ENCODE results near the gene MAST3.

The MAST3 gene

GRCh38 chr19:18193388-18194180, 96.0 kb downstream of the MAST3 start:
- no peak for DNase-seq (ENCODE audit: low read depth)
- peak overlapping the region; percentile 85 for H3K4me3 ChIP-seq (ENCODE audit: low read length)
- TF ChIP-seq CTCF (conservative IDR thresholded peaks at IDR 0.05; ENCODE audit: low read depth, low read length), result no peak

- no peak for DNase-seq (ENCODE audit: low read depth)
- no peak for TF ChIP-seq CTCF (conservative IDR thresholded peaks at IDR 0.05; ENCODE audit: low read depth, low read length)
- H3K4me3 ChIP-seq (ENCODE audit: low read length), result peak overlapping the region; percentile 85
Observed at GRCh38 chr19:18194181-18194530, 96.6 kb downstream of the MAST3 start.

- H3K4me3 ChIP-seq (ENCODE audit: low read length), result no peak overlapping the region
- no peak for DNase-seq (ENCODE audit: low read depth)
Observed at GRCh38 chr19:18194554-18195238, 97.1 kb downstream of the MAST3 start.

GRCh38 chr19:18196511-18196845, 98.9 kb downstream of the MAST3 start:
- H3K4me3 ChIP-seq (ENCODE audit: low read length), result no peak overlapping the region
- DNase-seq (ENCODE audit: low read depth), result no peak
- no peak for TF ChIP-seq CTCF (conservative IDR thresholded peaks at IDR 0.05; ENCODE audit: low read depth, low read length)

More at GRCh38 chr19:18194554-18195238, 97.1 kb downstream of the MAST3 start:
- TF ChIP-seq CTCF (conservative IDR thresholded peaks at IDR 0.05; ENCODE audit: low read depth, low read length), result no peak

GRCh38 chr19:18197306-18197705, 99.7 kb downstream of the MAST3 start:
- no peak for DNase-seq (ENCODE audit: low read depth)
- TF ChIP-seq CTCF (conservative IDR thresholded peaks at IDR 0.05; ENCODE audit: low read depth, low read length), result no peak

GRCh38 chr19:18197941-18198340, 100.4 kb downstream of the MAST3 start:
- H3K4me3 ChIP-seq (ENCODE audit: low read length), result no peak overlapping the region
- TF ChIP-seq CTCF (conservative IDR thresholded peaks at IDR 0.05; ENCODE audit: low read depth, low read length), result no peak
- DNase-seq (ENCODE audit: low read depth), result no peak

More at GRCh38 chr19:18197306-18197705, 99.7 kb downstream of the MAST3 start:
- no peak overlapping the region for H3K4me3 ChIP-seq (ENCODE audit: low read length)

- TF ChIP-seq CTCF (conservative IDR thresholded peaks at IDR 0.05; ENCODE audit: low read depth, low read length), result no peak
- no peak for DNase-seq (ENCODE audit: low read depth)
- no peak overlapping the region for H3K4me3 ChIP-seq (ENCODE audit: low read length)
Observed at GRCh38 chr19:18198374-18198773, 100.8 kb downstream of the MAST3 start.

Data from retinal pigment epithelial cell (primary cell).